HepG2 (cell line): ENCODE measurements around the gene SPTY2D1. TPM values are rescaled to one million over a fixed set of nuclear protein-coding genes. Genes with fewer than 3 reads are reported as not detected.

Experiments
- HDAC2 ChIP-seq: sonication (generic); formaldehyde crosslinking; IDR thresholded peaks from 2 replicates; pipeline ENCODE4 v1.4.0; 2020; ENCODE audit warnings: missing genetic modification reagents
- HNRNPH1 ChIP-seq: fragments of 200-400 bp; formaldehyde crosslinking; optimal IDR thresholded peaks from 2 replicates; pipeline ENCODE3; 2017; ENCODE audit warnings: mild to moderate bottlenecking, low read depth, low read length
- KDM3A ChIP-seq: IDR thresholded peaks from 2 replicates; pipeline ENCODE4 v1.6.1; 2018; ENCODE audit warnings: low read depth, missing compliant biosample characterization
- KMT2B ChIP-seq: IDR thresholded peaks from 2 replicates; pipeline ENCODE4 v1.6.1; 2016; ENCODE audit warnings: missing genetic modification reagents, missing compliant biosample characterization
- RFX1 ChIP-seq: fragments of 450-650 bp; IDR thresholded peaks from 2 replicates; pipeline ENCODE4 v1.6.1; 2017
- SOX5 ChIP-seq: IDR thresholded peaks from 2 replicates; pipeline ENCODE4 v1.6.1; 2016; ENCODE audit warnings: borderline replicate concordance
- ZBTB20 ChIP-seq: sonication (generic); formaldehyde crosslinking; IDR thresholded peaks from 2 replicates; pipeline ENCODE4 v1.8.1; 2023; ENCODE audit warnings: missing genetic modification reagents, low read depth, mild to moderate bottlenecking, borderline replicate concordance
- ZNF354B ChIP-seq: sonication (generic); formaldehyde crosslinking; IDR thresholded peaks from 2 replicates; pipeline ENCODE4 v1.8.0; 2022; ENCODE audit warnings: mild to moderate bottlenecking, missing genetic modification reagents
- ZNF776 ChIP-seq: sonication (generic); formaldehyde crosslinking; IDR thresholded peaks from 2 replicates; pipeline ENCODE4 v1.4.0; 2020; ENCODE audit warnings: mild to moderate bottlenecking, missing genetic modification reagents
- polyA plus RNA-seq, 8 experiments: library from polyadenylated mRNA; depleted of rRNA in 3 of 8; stranded (reverse) in 7 of 8; unstranded in 1 of 8; fragments of >200 nt; fragmentation: Illumina TruSeq in 4 of 8; extraction: Trizol in 4 of 8; gene quantifications; 2 replicates each; pipeline versions ENCODE4 v1.2.1 to v1.2.3, GENCODE V29; 2011 to 2016; ENCODE audit warnings: low read depth in 4 of 8, missing spikeins in 1 of 8, mixed read lengths in 1 of 8; ENCODE audit not compliant: insufficient read depth in 1 of 8
- total RNA-seq, 5 experiments: library from RNA; depleted of rRNA; stranded (reverse); fragments of >200 nt; fragmentation: Illumina TruSeq; extraction: Trizol; gene quantifications; 2 replicates each; pipeline ENCODE4 v1.2.3, GENCODE V29; 2016; ENCODE audit warnings: low read depth in 1 of 5
- TF ChIP-seq, protein P1 (sequence below): sonication (generic); formaldehyde crosslinking; IDR thresholded peaks from 2 replicates; pipeline ENCODE4 v1.4.0; 2020; ENCODE audit warnings: low read depth, mild to moderate bottlenecking, missing genetic modification reagents
- TF ChIP-seq, protein P2 (sequence below): sonication (generic); formaldehyde crosslinking; conservative IDR thresholded peaks from 2 replicates; pipeline ENCODE4 v1.8.1; 2023; ENCODE audit warnings: missing genetic modification reagents
- TF ChIP-seq, protein P3 (sequence below): sonication (generic); formaldehyde crosslinking; IDR thresholded peaks from 2 replicates; pipeline ENCODE4 v1.4.0; 2020; ENCODE audit warnings: mild to moderate bottlenecking, low read depth, missing genetic modification reagents
- TF ChIP-seq, protein P4 (sequence below): sonication (generic); formaldehyde crosslinking; IDR thresholded peaks from 2 replicates; pipeline ENCODE4 v1.4.0; 2020; ENCODE audit warnings: missing genetic modification reagents
- TF ChIP-seq, protein P5 (sequence below): sonication (generic); formaldehyde crosslinking; IDR thresholded peaks from 2 replicates; pipeline ENCODE4 v1.5.0; 2020; ENCODE audit warnings: mild to moderate bottlenecking, missing genetic modification reagents

Gene SPTY2D1
- total and polyA plus RNA-seq, 2 of the 13 experiments (the other 11 are each of a cell fraction or from before 2014, with no cell fraction given) = 6.9 to 14.8 TPM

DNA sequence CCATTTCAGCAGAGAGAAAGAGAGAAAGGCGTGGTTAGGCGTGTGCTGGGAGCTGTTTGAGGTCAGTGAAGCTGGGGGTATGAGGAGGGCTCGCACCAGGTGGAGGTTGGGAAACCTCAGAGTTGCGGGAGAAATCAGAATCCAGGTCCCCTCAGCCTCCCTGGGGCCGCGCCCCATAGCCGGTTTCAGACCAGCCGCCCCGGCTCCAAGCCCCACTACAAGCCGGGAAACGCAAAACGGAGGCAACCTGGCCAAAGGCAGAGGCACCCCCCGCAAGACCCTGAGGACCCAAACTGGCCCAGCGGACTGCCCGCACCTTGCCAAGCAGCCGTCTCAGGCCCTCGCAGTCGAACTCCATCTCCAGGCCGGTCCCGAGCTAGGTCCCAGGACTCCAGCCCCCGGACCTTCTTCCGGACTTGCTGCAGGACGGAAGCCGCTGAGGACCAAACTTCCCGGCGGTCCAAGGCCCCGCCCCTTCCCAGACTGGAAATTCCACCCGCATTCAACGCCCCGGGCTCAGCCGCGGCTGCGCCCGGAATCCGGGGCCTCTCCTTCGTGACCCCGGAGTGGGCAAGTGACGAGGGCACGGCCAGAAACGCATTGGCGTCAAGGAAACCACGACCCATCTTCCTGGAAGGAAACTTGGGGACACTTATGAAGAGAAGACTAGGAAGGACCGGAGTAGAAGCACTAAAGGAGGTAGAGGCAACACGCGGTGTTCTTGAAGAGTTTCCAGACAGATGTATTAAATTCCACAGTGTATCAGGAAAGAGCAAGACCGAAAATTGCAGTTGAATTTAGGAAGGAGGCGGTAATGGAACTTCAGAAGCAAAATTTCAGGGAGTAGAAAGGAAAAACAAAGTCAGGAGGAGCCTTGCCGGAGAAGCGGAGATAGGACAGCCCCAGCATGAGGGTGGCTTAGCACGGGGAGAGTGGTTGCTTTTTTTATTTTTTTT lies 45.6 kb downstream of the SPTY2D1 start, which contains the start of gene UEVLD (continued):
- TF ChIP-seq, protein P1, sequence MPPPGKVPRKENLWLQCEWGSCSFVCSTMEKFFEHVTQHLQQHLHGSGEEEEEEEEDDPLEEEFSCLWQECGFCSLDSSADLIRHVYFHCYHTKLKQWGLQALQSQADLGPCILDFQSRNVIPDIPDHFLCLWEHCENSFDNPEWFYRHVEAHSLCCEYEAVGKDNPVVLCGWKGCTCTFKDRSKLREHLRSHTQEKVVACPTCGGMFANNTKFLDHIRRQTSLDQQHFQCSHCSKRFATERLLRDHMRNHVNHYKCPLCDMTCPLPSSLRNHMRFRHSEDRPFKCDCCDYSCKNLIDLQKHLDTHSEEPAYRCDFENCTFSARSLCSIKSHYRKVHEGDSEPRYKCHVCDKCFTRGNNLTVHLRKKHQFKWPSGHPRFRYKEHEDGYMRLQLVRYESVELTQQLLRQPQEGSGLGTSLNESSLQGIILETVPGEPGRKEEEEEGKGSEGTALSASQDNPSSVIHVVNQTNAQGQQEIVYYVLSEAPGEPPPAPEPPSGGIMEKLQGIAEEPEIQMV (CRISPR knock-in tag) = peak; percentile 90
- TF ChIP-seq RFX1 (no peak), HNRNPH1 (no peak), KMT2B (CRISPR knock-in tag) (peak; percentile 90), ZBTB20 (CRISPR knock-in tag) (peak; percentile 57; the same call in 1 of the 2 replicates), KDM3A (CRISPR knock-in tag) (peak; percentile 80; the same call in 1 of the 2 replicates), SOX5 (CRISPR knock-in tag) (peak; percentile 47; the same call in 1 of the 2 replicates), ZNF354B (CRISPR knock-in tag) (no peak), HDAC2 (CRISPR knock-in tag) (peak; percentile 77), ZNF776 (CRISPR knock-in tag) (no peak; the same call in 1 of the 2 replicates)
- TF ChIP-seq, protein P2, sequence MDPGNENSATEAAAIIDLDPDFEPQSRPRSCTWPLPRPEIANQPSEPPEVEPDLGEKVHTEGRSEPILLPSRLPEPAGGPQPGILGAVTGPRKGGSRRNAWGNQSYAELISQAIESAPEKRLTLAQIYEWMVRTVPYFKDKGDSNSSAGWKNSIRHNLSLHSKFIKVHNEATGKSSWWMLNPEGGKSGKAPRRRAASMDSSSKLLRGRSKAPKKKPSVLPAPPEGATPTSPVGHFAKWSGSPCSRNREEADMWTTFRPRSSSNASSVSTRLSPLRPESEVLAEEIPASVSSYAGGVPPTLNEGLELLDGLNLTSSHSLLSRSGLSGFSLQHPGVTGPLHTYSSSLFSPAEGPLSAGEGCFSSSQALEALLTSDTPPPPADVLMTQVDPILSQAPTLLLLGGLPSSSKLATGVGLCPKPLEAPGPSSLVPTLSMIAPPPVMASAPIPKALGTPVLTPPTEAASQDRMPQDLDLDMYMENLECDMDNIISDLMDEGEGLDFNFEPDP (CRISPR knock-in tag) = 0 out of 2 replicates have a peak, but pooled peaks have one; percentile 75
- TF ChIP-seq, protein P3, sequence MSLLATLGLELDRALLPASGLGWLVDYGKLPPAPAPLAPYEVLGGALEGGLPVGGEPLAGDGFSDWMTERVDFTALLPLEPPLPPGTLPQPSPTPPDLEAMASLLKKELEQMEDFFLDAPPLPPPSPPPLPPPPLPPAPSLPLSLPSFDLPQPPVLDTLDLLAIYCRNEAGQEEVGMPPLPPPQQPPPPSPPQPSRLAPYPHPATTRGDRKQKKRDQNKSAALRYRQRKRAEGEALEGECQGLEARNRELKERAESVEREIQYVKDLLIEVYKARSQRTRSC (CRISPR knock-in tag) = no peak
- TF ChIP-seq, protein P4, sequence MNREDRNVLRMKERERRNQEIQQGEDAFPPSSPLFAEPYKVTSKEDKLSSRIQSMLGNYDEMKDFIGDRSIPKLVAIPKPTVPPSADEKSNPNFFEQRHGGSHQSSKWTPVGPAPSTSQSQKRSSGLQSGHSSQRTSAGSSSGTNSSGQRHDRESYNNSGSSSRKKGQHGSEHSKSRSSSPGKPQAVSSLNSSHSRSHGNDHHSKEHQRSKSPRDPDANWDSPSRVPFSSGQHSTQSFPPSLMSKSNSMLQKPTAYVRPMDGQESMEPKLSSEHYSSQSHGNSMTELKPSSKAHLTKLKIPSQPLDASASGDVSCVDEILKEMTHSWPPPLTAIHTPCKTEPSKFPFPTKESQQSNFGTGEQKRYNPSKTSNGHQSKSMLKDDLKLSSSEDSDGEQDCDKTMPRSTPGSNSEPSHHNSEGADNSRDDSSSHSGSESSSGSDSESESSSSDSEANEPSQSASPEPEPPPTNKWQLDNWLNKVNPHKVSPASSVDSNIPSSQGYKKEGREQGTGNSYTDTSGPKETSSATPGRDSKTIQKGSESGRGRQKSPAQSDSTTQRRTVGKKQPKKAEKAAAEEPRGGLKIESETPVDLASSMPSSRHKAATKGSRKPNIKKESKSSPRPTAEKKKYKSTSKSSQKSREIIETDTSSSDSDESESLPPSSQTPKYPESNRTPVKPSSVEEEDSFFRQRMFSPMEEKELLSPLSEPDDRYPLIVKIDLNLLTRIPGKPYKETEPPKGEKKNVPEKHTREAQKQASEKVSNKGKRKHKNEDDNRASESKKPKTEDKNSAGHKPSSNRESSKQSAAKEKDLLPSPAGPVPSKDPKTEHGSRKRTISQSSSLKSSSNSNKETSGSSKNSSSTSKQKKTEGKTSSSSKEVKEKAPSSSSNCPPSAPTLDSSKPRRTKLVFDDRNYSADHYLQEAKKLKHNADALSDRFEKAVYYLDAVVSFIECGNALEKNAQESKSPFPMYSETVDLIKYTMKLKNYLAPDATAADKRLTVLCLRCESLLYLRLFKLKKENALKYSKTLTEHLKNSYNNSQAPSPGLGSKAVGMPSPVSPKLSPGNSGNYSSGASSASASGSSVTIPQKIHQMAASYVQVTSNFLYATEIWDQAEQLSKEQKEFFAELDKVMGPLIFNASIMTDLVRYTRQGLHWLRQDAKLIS (CRISPR knock-in tag) = no peak
- TF ChIP-seq, protein P5, sequence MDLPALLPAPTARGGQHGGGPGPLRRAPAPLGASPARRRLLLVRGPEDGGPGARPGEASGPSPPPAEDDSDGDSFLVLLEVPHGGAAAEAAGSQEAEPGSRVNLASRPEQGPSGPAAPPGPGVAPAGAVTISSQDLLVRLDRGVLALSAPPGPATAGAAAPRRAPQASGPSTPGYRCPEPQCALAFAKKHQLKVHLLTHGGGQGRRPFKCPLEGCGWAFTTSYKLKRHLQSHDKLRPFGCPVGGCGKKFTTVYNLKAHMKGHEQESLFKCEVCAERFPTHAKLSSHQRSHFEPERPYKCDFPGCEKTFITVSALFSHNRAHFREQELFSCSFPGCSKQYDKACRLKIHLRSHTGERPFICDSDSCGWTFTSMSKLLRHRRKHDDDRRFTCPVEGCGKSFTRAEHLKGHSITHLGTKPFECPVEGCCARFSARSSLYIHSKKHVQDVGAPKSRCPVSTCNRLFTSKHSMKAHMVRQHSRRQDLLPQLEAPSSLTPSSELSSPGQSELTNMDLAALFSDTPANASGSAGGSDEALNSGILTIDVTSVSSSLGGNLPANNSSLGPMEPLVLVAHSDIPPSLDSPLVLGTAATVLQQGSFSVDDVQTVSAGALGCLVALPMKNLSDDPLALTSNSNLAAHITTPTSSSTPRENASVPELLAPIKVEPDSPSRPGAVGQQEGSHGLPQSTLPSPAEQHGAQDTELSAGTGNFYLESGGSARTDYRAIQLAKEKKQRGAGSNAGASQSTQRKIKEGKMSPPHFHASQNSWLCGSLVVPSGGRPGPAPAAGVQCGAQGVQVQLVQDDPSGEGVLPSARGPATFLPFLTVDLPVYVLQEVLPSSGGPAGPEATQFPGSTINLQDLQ (CRISPR knock-in tag) = 0 out of 2 replicates have a peak, but pooled peaks have one; percentile 39
